ENCODE data around the gene NAP1L1.

NAP1L1 gene, protein sequence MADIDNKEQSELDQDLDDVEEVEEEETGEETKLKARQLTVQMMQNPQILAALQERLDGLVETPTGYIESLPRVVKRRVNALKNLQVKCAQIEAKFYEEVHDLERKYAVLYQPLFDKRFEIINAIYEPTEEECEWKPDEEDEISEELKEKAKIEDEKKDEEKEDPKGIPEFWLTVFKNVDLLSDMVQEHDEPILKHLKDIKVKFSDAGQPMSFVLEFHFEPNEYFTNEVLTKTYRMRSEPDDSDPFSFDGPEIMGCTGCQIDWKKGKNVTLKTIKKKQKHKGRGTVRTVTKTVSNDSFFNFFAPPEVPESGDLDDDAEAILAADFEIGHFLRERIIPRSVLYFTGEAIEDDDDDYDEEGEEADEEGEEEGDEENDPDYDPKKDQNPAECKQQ

DNA sequence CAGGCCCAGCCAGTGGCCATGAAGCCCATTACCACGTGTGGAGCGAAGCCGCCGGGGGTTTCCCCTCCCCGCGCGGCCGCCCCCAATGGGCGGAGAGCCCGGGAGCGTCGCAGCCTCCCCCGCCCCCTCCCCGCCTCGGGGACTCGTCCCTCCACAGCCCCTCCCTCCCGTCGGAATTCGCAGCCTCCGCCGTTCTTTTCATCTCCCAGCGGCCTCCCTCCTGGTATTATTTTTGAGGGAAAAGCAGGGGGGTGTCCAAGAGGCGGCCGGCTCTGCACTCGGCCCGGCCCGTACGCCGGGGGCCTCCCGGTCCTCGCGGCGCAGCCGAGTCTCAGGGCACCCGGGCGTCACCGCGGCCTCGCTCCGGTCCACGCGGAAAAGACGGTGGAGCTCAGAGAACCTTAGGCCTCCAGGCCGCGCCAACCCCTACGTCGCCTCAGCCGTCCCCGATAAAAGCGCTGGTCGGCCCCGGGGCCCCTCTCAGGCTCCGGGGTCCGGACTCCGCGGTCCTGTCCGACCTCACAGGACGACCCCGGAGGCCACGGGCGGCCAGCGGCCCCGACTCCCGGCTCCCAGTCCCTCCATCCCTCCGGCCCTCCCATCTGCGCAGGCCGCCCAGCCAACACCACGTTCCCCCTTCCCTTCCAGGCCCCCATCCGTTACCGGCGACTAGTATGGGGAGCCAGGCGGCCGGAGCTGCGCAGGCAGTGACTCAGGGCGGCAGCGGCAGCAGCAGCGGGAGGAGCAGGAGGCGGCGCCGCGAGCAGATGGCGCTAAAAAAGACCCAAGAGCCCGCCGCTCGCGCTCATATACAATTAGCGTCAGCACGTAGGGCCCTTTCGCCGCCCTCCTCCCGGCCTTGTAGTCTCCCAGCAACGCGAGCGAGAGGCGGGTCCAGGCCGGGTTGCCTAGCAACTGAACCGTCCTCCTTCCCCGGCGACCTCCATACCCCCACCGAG lies at the start of gene NAP1L1:
TSS of gene NAP1L1 (minus strand) at position 782 of the 959 bp plus-strand sequence. CDS start 10,466 bp downstream, outside the sequence.
- DNase-seq (ENCODE audit: low spot score): peak; percentile 98

DNA sequence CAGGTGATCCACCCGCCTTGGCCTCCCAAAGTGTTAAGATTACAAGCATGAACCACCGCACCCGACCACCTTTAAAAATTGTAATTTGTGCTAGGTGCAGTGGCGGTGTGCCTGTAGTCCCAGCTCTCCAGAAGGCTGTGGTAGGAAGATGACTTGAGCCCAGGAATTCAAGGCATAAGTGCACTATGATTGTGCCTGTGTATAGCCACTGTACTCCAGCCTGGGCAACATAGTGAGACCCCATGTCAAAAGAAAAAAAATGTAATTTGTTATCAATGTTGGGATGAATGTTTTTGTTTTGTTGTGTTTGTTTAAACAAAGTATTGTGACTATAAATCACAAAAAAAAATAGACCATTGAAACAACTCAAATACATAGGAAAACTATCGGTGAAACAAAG lies 43.1 kb upstream of the NAP1L1 start:
- DNase-seq (ENCODE audit: low spot score): no peak

DNA sequence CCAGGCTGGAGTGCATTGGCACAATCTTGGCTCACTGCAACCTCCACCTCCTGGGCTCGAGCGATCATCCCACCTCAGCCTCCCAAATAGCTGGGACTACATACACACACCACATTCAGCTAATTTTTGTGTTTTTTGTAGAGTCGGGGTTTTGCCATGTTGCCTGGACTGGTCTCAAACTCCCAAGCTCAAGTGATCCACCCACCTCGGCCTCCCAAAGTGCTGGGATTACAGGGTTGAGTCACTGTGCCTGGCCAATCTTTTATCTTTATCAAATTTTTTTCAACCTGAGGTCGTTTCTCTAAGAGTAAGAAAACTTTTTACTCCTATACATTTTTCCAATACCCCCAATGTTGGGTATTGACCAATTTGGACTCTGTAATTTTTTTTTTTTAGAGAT lies 40.0 kb upstream of the NAP1L1 start:
- no peak for DNase-seq (ENCODE audit: low spot score)

DNA sequence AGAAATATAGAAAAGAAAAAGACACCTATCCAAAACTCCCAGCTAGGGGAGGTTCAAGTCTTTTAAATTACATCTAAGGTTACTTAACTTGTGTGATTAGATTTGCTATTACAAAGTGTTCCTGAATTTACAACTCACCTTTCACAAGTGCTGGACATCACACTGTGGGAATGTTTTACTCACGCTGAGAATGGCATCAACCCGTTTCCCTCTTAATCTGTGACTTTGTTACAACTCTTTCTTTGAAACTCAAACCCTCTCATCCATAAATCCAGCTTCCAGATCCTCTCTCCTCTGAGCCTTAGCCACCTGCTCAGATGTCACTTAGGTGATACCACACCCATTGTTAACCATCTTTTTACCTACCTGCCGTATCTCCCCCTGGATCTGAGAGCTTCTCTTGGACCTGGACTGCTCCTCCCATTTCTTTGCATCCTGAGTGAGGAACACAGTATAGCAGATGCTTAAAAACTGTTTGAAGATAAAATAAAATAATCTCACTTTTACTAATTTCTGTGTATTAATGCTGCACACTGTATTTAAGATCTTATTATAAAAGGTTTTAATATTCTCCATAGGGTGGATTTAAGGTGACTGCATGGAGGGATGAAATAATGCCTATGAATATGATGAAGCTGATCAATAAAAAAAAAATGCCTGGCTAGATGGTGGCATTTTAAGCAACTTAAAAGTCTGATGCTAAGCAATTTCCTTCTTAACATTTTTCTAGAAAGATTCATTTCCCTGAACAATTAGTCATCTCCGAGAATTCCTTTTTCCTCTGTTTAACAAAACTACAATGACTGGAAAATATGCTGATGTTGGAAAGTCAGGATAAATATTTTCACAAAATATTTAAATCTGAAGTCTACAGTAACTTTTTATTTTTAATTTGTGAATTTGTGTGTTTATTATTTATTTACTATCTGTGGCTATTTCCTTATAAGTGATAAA lies 39.1 kb upstream of the NAP1L1 start:
- no peak for DNase-seq (ENCODE audit: low spot score)

DNA sequence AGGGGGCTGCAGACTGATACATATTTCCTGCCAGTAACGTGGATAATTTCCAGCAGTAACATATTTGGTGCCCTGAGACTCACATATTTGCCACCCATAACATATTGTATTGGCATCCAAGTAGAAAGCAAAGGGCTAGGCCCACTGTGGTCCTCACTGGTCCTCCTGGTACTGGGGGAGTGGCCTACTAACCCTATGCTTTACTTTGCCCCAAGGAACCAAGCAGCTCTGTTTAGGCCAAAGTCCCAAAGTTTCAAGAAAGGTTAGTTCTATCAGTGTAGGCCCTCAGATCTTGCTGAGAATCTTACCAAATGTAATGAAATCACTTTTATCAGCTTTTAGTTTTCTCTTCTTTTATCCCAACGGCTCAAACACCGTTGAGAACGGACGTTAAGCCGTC lies 35.4 kb upstream of the NAP1L1 start:
- DNase-seq (ENCODE audit: low spot score): no peak

DNA sequence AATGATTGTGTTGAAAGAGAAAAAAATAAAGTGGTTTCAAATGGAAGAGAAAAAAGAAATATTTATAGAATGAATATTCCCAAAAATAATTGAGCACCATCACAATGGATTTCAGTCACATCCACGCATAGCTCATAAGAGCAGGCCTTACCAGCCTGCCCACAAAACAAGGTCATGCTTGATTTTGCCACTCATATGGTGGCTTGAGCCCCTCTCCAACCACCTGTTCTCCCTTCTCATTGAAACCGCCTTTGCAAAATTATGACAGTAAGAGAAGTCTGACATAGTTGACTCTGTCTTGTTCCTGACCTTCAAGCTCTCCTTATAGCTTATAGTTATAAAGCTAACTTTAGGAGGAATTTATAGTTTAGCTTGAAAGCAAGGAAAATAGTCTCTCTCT lies 33.3 kb upstream of the NAP1L1 start:
- no peak for DNase-seq (ENCODE audit: low spot score)

DNA sequence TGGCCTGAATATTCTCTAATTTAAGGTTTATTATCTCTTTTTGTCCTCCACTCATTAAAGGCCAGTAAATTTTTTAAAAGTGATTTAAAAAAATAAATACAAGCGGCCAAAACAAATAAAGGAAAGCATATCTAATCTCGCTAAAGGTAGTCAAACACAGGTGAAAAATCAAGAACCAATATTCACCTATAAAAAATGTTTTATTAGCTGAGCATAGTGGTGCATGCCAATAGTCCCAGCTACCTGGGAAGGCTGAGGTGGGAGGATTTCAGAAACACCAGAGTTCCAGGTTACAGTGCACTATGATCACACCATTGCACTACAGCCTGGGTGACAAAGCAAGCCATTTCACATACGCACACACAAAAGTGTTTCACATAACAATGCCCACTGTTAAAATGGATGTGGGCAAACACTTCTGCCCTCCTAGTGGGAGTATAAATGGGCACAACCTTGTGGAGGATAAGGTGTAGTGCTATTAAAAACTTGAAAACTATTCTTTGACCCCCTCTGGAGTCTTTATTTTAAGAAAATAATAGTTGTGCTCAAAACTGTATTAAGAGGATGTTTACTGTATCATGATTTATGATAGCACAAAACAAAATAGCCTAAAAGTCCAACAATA lies 32.7 kb upstream of the NAP1L1 start:
- DNase-seq (ENCODE audit: low spot score): no peak

DNA sequence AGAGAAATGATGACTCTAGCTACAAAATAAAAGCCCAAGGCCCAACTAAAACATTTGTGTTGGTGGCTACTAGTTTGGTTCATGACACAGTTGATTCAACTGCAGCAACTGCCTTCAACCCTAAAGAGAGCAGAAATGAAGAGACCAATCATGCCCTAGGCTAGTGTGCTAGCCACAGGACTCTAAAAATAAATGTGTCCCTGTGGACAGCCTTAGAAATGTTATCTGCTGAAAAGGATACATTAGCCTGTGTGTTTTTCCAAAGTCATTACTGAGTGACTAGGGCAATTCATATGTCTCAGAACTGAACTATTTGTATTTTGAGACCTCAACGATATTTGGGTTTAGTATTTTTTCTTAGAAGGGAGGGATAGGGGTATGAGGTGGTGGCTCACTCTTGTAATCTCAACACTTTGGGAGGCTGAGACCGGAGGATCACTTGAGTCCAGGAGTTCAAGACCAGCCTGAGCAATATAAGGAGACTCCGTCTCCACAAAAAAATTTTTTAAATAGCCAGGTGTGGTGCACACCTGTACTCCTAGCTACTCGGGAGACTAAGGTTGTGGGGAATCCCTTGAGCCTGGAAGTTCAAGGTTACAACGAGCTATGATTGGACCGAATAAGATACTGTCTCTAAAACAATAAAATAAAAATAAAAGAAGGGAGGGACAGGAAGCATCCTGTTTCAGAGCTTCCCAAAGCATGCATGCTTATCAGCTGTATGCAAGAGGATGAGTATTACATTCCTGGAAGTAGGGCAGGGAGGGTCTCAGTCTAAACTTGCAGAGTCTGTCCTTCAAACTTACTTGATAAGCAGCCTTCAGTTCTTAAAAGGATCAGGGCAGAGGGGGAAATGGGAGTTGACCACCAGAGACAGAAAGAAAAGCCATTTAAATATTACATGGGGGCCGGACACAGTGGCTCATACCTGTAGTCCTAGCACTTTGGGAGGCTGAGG lies 29.6 kb upstream of the NAP1L1 start:
- DNase-seq (ENCODE audit: low spot score): peak; percentile 26

DNA sequence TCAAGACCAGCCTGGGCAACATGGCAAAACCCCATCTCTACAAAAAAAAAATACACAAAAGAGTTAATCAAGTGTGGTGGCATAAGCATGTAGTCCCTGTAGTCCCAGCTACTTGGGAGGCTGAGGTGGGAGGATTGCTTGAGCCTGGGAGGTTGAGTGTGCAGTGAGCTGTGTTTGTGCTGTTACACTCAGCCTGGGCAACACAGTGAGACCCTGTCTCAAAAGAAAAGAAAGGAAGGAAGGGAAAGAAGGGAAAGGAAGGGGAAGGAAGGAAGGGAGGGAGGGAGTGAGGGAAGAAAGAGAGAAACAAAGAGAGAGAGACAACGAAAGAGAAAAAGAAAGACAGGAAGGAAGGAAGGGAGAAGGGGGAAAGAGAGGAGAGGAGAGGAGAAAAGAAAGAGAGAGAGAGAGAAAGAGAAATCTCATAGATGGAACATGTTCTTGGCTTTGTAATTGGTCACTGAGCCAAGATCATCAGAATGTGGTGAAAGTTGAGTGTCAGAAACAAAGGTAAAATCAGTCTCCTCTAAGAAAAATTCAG lies 26.8 kb upstream of the NAP1L1 start:
- no peak for DNase-seq (ENCODE audit: low spot score)

DNA sequence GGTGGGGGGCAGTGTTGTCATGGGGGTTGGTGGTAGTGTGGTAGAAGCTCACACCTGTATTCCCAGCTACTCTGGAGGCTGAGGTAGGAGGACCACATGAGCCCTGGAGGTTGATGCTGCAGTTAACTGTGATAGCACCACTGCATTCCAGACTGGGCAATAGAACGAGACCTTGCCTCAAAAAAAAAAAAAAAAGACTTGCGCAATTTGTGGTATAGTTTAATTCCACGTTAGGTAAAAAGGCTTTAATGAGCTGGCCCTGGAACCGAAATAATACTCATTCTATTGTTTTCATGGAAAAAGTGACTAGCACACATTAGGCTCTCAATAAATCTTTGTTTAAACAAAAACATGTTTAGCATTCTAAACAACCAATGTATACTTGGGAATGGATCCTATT lies 25.4 kb upstream of the NAP1L1 start:
- no peak for DNase-seq (ENCODE audit: low spot score)

DNA sequence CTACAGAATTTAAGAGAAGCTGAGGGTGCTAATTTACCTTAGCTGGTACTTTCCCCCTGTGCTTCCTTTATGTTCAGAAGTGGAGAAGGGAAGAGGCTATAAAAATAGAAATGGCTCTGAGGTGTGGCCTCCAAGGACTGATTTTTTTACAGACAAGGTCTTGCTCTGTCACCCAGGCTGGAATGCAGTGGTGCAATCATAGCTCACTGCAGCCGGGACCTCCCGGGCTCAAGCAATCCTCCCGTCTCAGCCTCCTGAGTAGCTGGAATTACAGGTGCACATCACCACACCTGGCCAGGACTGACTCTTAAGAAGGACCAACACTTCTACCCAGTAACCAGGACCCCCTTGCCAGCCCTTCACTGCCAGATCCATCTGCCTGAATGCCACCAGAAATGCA lies 23.9 kb upstream of the NAP1L1 start:
- DNase-seq (ENCODE audit: low spot score): no peak

DNA sequence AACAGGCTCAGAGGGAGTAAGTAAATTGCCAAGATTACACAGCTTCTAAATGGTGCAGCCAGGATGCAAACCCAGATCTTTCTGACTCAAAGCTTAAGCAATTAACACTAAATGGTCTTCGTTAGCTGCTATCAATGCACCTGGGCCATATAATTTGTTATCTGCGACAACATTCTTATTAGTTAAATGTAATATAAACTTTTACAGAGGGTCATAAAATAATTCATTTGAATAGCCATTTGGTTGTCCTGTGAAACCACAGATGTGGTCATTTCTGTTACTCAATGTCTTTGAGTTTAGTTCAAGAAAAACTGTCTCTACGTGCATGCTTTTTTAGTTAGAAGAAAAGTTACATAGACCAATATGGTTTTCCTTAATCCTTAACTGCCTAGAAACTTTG lies 22.1 kb upstream of the NAP1L1 start:
- DNase-seq (ENCODE audit: low spot score): no peak

DNA sequence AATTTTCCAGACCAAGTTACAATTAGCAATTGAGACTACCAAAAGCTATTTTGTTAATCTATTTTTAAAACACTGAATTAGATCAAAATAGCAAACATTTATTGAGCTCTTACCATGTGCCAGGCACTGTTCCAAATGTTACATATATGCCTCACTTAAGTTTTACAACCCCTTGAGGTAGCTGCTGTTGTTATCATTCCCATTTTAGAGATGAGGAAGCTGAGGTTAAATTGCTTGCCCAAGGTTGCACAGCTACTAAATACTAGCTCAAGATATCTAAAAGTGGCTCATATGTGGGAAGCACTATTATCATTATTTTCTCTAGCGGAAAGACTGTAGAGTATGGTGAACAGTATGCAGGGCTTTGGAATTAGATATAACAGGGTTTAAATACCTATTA lies 19.5 kb upstream of the NAP1L1 start:
- DNase-seq (ENCODE audit: low spot score): no peak

DNA sequence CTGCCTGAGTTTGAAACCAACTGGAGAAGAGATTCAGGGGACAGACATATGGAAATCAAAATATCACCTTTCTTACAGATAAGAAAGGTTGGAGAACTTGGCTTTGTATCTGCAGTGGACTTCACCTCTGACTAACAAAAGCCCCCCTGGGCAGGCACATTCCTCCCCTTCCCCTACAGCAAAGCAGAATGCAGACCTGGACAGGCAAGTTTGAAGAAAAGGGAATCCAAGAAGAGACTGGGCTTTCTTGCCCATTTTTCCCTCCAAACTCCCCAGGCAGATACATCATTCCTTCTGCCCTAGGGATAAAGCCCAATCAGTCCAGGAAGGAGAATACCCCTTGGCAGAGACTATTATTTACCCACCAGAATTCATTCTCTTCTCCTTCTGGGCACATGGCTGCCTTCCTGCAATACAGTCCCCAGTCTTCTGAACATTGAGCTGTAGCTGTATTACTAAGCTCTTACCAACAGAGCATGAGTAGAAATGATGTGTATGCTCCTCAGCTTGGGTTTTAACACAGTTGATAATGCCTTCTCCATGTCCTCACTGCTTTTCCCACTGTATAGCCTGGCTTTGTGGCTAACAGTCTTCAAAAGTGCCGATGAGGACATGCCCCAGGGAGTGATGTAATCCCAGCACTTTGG lies 17.4 kb upstream of the NAP1L1 start:
- no peak for DNase-seq (ENCODE audit: low spot score)

DNA sequence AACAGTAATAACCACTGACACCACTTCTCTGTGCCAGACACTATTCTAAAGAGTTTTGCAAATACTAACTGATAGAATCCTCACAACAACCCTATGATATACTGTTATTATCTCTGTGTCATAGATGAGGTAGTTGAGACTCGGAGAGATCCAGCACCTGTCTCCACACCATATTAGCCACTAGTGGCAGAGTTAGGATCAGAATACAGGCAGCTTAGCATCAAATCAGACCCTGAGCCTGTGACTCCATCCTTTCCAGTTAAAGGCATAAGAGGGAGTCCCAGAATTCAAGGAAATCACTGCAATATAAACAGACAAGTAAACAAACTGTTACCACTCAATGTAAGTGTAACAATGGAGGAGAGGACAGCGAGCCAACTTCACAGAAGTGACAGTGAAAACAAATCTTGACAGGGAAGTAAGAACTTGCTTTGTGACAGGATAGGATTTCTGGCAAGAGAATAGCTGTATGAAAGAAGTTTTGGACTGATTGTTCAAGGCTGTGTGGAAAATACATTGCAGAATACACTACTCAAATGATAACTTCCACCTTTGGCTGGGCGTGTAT lies 11.7 kb upstream of the NAP1L1 start:
- no peak for DNase-seq (ENCODE audit: low spot score)

DNA sequence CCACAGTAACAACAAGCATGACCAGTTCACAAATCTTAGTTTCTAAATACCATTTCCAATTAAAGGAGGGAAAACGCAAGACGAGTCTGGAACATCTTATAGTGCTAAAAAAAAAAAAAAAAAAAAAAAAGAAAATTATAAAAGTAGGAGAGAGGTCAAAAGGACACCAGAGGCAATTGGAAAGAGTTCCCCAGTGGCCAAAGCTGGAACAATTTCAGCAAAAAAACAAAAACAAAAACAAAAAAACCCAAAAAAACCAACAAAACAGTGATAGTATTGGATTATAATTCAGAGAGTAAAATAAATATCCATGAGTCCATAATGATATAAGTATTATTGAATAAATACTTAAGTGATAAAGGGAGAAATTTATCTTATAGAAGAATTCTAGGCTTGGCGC lies 10.3 kb upstream of the NAP1L1 start:
- DNase-seq (ENCODE audit: low spot score): no peak

DNA sequence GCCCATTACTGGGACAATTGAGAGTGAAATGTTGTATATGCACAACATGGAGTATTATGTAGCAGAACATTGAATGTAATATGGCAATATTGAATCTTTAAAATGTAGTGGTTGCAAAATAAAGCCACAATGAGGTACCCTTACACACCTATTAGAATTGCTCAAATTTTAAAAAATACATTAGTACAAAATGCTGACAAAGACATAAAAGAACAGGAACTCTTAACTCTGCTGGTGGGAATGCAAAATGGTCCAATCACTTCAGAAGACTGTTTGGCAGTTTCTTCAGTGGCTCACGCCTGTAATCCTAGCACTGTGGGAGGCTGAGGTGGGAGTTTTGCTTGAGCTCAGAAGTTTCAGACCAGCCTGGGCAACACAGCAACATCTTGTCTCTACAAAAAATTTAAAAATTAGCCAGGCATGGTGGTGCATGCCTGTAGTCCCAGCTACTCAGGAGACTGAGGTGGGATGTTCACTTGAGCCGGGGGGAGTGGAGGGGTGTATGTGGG lies 6.8 kb upstream of the NAP1L1 start:
- DNase-seq (ENCODE audit: low spot score): no peak

DNA sequence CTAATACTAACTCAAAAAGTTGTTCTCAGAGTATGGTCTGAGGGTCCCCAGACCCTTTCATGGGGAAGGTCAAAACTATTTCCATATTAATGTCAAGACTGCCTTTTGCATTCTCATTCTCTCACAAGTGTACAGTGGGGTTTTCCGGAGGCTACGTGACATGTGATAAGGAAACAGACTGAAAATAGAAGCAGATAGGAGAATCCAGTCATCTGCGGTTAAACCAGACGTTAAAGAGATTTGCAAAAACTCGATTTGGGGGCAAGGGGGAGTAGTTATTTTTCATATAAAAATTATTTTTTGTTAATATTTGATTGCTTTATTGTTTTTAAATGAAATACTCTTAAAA lies 1.0 kb upstream of the NAP1L1 start:
- DNase-seq (ENCODE audit: low spot score): peak; percentile 25
